CD4-positive, alpha-beta T cell treated with Interleukin-1 beta for 1 hour (primary cell): ENCODE measurements around the gene SLC25A44.

Experiments used
- DNase-seq, 2 donors: peaks; one replicate each; pipeline ENCODE4 v3.0.0-alpha.2; 2020 to 2022

SLC25A44 gene

DNA sequence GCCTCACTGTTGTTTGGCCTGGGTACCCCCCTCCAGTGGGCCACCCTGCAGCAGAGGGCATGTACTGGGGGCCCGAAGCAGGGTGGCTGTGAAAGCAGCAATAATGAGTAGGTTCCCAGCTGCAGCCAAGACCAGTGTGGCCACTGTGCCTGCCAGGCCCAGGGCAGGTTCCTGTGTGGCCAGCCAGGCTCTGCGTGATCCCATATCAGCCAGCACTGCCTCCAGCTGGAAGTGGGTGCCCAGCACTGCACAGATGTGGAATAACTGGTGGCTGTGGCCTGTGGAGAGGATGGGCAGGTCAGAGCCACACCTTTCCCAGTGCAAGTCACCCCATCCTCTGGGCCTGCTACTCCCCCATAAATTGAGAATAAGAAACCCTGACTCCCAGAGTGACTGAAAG, 50.2 kb downstream of the SLC25A44 start:
- no peak for DNase-seq

- DNase-seq: no peak
Observed at GRCh38 chr1:156244712-156245111, 50.8 kb downstream of the SLC25A44 start.

DNA sequence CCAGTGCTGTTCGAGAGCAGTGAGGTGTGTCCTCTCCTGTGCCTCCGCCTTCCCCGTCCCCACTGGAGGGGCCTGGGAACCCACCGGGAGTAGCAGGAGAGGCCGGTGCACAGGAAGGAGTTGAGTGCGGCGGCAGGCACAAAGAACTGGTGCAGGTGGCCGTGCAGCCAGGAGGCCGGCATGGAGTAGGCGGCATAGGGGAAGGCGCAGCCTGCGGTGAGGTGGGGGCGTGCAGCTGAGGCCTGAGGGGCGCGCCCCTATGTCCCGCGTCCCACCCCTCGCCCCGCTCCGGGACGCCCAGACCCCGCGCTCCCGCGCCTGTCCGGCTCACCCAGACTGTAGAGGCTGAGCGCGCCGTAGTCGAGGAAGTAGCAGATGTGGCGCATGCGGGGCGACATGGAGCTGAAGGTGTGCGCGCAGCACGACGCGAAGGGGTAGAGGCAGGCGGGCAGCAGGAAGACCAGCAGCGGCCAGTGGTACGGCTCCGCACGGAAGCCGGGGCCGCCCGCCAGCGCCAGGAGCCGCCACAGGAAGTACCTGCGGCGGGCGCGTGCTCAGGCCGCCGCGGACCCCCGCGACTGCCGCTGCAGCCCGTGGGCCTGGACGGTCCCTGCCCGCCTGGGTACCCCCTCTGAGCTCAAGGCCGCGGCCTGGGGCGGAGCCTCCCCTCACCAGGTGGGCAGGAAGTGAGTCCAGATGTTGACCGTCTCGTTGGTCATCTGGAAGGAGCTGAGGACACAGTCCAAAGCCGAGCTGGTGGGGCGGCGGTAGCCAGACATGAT, 51.7 kb downstream of the SLC25A44 start:
- peak; percentile 25 to 27 for DNase-seq

DNA sequence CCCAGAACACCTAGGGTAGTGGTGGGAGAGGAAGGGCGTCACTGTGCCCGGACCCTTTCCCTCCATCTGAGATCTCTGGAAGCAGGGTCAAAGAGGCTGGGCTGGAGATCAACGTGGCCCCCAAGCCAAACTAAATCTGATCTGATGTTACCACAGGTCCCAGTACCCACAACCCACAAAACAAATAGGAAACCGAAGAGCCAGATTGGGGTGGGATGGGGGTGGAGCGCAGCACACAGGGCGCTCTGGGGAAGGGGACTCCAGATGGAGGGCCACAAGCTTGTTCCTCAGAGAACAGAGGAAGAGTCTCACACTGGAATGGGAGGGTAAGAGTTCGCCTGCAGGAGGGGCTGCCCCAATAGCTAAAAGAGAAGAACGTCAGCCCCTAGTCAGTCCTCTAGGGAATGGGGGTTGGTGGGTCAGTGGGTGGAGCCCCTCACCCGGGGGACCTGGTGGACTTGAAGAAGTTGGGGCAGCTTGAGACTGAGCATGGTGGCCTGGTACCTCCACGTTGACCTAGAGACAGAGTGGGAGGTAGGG, 52.4 kb downstream of the SLC25A44 start:
- DNase-seq: no peak

DNA sequence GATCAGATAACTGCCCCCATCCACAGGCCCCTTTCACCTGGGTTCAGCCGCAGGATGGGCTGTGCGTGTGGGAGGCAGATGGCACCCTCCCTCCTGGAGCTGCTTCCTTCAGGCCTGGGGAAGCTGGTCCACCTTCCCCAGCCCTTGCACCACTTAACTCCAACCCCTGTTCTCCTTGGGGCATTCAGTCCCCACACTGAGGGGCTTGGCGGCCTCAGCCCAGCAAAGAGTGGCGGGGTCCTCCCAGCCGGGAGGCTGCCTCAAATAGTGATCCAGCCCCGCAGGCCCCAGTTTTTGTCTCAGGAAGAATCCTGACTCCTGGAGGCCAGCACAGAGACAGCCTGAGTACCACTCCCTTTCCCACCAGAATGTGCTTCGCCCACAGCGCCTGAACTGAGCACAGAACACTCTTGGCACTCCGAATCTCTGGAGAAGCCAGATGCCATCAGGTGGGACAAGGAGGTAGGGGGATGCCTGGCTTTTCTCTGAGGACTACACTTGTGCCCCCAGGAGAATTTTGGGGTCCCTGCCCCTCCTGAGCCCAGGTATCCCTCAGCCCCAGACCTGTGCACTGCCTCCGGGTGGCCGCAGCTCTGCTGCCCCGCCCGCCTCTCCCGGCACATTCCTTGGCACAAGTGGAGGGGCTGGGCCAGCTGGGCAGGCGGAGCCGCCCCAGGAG, 53.0 kb downstream of the SLC25A44 start:
- no peak for DNase-seq

DNA sequence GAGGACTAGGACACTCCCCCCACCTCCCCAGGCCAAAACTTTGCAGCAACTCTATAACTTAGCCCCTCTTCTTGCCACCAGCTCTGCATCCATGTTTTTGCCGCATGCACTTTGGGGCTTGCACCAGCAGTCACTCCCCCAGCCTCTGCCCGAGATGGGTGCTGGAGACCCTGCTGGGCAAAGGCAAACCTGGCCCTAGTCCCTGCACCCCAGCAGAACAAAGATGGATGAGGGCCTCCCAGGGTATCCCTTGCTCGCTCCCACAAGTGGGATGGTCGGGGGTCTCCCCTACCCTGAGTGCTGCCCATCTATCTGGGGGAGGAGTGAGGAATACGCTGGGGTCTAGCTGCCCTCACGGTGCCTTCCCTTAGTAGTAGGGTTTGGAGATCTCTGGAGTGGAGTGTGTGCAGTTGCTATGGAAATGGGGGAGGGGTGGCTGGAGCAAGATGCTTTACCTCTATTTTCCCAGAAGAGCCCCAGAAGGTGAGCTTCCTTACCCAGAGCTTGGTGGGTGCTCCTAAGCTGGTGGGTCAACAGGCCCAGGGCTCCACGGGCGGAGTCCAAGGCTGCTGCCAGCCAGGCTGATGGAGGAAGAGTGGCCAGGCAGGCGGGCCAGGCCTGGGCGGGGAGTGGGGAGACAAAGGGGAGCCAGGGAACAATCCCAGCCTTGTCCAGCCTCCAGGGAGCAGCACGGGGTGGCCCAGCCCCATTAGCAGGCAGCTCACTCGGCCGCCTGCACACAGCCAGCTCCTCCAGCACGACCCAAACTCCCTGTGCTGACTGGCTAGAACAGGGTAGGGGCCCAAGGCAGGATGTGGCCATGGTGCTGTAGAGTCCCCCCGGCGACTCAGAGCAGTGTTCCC, 53.8 kb downstream of the SLC25A44 start, which contains the start of gene PAQR6:
TSS of gene PAQR6 (minus strand) at position 597 of the 863 bp plus-strand sequence. CDS start 1,325 bp downstream, outside the sequence.
- DNase-seq: no peak

- no peak for DNase-seq
Observed at GRCh38 chr1:156248323-156248683, 54.4 kb downstream of the SLC25A44 start.

DNA sequence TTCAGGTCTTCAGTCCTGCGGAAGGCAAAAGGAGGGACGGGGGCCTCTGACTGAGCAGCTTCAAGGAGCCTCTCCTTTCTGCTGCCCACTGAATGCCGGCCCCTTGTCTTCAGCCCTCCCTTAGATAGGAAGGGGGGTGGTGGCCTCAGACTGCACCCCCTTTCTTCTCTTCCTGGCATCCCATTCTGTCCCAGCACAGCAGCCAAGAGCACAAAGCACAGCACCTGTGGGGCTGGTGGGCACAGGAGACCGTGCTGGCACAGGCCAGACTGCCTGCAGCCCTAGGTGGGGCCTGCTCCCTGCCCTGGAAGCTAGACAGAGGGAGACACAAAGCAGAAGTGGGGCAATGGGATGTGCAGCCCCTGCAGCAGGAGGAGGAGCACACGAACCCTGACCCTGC, 55.7 kb downstream of the SLC25A44 start:
- no peak for DNase-seq

DNA sequence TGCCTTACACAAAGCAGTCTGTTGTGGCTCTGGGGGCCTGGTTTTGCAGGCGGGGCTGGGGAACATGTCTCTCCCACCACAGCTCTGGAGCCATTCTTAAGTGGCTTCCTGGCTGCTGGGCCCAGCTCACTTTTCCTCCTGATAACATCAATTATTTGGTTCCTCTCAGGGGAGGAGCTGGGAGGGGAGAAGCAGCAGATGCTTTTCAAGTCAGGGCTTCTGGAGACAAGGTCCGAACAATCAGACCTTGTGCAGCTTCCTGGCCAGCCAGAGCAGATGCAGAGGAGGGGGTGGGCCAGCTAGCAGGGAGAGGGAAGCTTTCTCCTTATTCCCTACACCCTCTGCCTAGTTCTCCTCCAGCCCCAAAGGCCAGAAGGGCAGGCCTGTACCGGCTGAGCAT, 57.6 kb downstream of the SLC25A44 start:
- DNase-seq: no peak

DNA sequence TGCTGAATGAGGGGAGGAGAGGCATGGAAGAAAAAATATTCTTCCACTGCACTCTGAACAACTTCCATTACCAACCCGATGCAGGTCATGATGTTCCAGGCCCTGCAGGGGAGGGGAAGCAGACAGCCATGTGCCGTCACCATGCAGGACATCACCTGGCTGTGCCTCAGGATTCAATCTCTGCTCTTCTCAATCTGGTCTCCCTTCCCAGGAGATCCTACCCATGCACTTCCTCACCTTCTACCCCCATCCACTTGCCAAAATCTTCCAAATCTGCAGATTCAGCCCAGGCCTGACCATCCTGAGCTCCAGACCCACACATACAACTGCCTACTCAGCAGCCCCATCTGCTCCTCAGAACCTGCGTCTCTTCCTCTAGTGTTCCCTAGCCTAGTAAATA, 59.7 kb downstream of the SLC25A44 start:
- no peak for DNase-seq

DNA sequence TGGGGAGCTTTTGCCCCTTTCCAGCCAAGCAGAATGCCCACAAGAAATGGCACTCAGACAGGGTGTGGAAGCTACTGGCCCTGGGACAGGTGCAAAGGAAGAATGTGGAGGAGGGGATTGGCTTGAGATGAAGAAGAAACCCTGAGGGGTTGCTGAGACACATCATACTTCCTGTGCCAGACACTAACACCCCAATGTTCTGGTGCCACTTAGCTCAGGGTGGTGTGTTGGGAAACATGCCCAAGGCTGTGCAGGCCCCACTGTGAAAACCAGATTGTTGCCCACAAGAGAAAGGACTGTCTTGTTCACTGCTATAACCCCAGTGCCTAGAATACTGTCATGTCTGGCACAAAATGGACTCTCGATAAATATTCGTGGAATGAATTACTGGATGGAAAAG, 63.8 kb downstream of the SLC25A44 start:
- DNase-seq: no peak

DNA sequence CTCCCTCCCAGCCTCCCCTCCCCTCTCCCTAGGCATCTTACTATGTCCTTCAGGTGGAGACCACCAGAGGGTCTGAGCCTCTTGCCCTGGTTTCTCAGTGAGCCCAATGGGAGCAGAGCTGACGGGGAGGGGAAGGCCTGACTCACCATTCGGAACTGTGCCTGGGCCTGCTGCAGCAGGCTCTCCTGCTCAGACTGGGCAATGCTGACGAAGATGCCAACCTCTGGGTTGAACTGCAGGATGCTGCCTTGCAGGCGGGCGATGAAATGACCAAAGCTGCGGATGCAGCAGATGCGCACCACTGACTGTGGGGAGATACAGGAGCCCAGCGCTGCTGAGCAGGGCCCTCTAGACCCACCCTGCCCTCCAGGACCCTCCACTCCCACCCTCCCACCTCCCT, 65.0 kb downstream of the SLC25A44 start:
- DNase-seq: no peak

- DNase-seq: no peak
Observed at GRCh38 chr1:156259805-156260204, 65.9 kb downstream of the SLC25A44 start.

DNA sequence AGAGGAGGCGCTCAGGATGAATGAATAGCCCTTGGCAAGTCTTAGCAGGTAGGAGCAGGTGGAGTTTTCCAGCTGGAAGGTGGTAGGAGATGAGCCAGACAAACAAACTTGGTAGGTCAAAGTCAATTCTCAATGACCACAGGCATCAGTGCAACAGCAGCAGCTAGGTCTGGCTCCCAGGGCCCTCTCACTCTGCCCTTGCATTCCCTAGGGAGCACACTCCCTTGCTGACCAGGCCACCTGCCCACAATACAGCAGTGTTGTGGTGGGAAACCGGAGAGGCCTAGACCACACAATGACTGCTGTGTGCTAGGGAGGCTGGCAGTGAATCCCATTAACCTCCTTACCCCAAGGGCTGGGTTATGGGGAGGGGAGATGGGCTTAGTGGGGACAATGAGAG, 67.0 kb downstream of the SLC25A44 start:
- no peak for DNase-seq
